NT2/D1 (cell line): Measurements from ENCODE around the gene CDC42BPG.

Experiments used
- DNase-seq: peaks from one replicate; pipeline ENCODE4 v3.0.0-alpha.2; 2011; ENCODE audit warnings: low read depth, low spot score
- H3K27me3 ChIP-seq: 2 replicates; pipeline ENCODE4 v1.6.0; 2011; ENCODE audit warnings: mild to moderate bottlenecking; ENCODE audit not compliant: insufficient read length, insufficient read depth
- H3K36me3 ChIP-seq: 2 replicates; pipeline ENCODE4 v1.6.1; 2011; ENCODE audit warnings: mild to moderate bottlenecking, low read length, mixed read lengths; ENCODE audit not compliant: insufficient read depth, insufficient read length
- H3K4me1 ChIP-seq: 2 replicates; pipeline ENCODE4 v1.5.1; 2011; ENCODE audit not compliant: insufficient read depth, insufficient read length
- H3K4me3 ChIP-seq: 2 replicates; pipeline ENCODE4 v1.5.1; 2011; ENCODE audit warnings: low read depth; ENCODE audit not compliant: insufficient read length
- H3K9ac ChIP-seq: 2 replicates; pipeline ENCODE4 v1.6.0; 2011; ENCODE audit warnings: low read depth; ENCODE audit not compliant: insufficient read length
- H3K9me3 ChIP-seq: 2 replicates; pipeline ENCODE4 v1.5.1; 2011; ENCODE audit warnings: mild to moderate bottlenecking, low read length; ENCODE audit not compliant: insufficient read depth
- SUZ12 ChIP-seq: IDR thresholded peaks from 2 replicates; pipeline ENCODE4 v1.6.1; 2011; ENCODE audit not compliant: insufficient read length, insufficient read depth; ENCODE audit errors: extremely low read depth
- YY1 ChIP-seq: IDR thresholded peaks from 2 replicates; pipeline ENCODE4 v1.6.1; 2011; ENCODE audit not compliant: insufficient read length, insufficient read depth
- ZNF274 ChIP-seq: IDR thresholded peaks from 2 replicates; pipeline ENCODE4 v1.6.1; 2011; ENCODE audit warnings: mild to moderate bottlenecking, low read depth, low read length

Gene CDC42BPG

GRCh38 chr11:64803158-64803845, 41.2 kb downstream of the CDC42BPG start, which contains the start of gene MAP4K2:
Gene MAP4K2 (minus strand): TSS chr11:64803214. CDS start chr11:64803149, 65 bp downstream.
- H3K9ac ChIP-seq = peak within 1 kb of the TSS; percentile 76
- H3K4me3 ChIP-seq = peak within 1 kb of the TSS; percentile 61
- H3K9me3 ChIP-seq = no peaks in the 10 kb centered on the region
- no peaks in the 10 kb centered on the region for H3K27me3 ChIP-seq
- peaks cover 27% of the 10 kb centered on the region for H3K4me1 ChIP-seq
- peaks cover 62% of the 10 kb centered on the region for H3K36me3 ChIP-seq
- TF ChIP-seq YY1 (no peak), ZNF274 (no peak), SUZ12 (no peak)
- peak; percentile 77 for DNase-seq

DNA sequence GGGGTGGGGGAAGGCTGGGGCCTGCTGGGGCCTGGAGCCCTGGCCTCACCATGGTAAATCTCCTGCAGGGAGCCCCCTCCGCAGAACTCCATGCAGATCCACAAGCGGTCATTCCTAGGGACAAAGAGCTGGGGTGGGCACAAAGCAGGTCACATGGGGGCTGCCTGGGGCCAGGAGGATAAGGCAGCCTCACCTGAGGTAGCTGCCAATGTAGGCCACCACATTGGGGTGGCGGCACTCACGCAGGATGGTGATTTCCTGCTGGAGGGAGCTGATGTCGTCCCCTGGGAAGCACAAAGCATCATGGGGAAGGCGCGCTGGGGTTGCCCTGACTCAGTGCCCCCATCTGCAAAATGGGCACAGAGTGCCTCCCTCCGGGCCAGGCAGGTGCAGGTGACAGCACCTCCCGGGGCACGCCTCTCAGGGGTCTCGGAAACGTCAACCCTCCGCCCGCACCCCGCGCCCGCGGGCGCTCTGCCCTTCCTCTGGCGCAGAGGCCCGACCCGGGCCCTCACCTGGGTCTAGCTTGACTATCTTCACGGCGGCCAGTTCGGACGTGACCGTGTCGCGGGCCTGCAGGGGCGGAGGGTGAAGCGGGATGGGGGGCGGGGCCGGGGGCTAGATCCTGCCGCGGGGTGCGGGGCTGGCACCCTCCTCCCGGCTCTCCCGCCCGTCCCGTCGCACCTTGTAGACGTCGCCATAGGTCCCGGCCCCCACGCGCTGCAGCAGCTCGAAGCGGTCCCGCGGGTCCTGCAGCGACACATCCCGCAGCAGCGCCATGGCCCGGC, 41.9 kb downstream of the CDC42BPG start:
- no peak for DNase-seq
- Histone ChIP-seq H3K9me3 (no peaks in the 10 kb centered on the region), H3K27me3 (no peaks in the 10 kb centered on the region), H3K9ac (peak overlapping the region; percentile 76), H3K4me3 (peak overlapping the region; percentile 61), H3K36me3 (peaks cover 55% of the 10 kb centered on the region), H3K4me1 (peaks cover 27% of the 10 kb centered on the region)
- TF ChIP-seq YY1 = no peak
- TF ChIP-seq ZNF274 = no peak
- no peak for TF ChIP-seq SUZ12

DNA sequence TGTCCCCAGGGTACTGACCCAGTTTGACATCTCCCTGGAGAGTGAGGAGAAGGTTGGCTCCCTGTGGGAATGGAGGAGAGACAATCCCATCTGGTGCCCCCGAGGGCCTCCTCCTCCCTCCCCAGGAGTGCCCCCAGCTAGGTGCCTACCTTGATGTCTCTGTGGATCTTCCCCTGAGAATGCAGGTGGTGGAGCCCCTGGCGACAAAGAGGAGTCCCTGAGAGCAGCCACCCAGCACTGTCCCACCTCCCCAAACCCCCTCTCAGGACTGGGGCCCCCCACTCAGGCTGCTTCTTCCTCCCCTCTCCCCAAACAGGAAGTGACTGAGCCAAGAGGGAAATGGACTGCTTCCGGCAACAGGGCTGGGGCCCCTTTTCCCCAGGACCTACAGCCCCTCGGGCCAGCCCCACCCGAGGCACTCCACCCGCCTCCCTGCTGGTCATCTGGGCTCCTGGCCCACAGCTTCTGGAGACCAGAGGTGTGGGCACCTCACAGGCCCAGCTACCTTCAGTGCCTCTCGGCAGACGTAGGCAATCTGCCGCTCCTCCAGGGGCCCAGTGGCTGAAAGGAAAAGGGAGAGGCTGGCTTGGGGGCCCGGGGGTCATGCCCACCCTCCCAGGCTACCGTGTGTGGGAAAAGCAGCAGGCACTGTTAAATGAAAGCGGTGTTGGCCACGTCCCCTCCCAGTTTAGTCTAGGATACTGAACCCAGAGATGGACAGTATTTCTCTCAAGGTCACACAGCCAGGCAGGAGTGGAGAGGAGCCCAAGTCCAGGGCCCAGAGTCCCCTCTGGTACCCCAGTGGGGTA, 42.7 kb downstream of the CDC42BPG start:
- H3K4me1 ChIP-seq = peaks cover 30% of the 10 kb centered on the region
- no peak overlapping the region for H3K4me3 ChIP-seq
- TF ChIP-seq YY1 (no peak), ZNF274 (no peak), SUZ12 (no peak)
- peak overlapping the region; percentile 76 for H3K9ac ChIP-seq
- H3K27me3 ChIP-seq = no peaks in the 10 kb centered on the region
- H3K36me3 ChIP-seq = peaks cover 52% of the 10 kb centered on the region
- H3K9me3 ChIP-seq = no peaks in the 10 kb centered on the region
- DNase-seq = no peak

- peaks cover 28% of the 10 kb centered on the region for H3K4me1 ChIP-seq
- no peak overlapping the region for H3K9ac ChIP-seq
- DNase-seq = no peak
- H3K36me3 ChIP-seq = peaks cover 51% of the 10 kb centered on the region
- H3K27me3 ChIP-seq = no peaks in the 10 kb centered on the region
- TF ChIP-seq YY1 (no peak), ZNF274 (no peak), SUZ12 (no peak)
- no peaks in the 10 kb centered on the region for H3K9me3 ChIP-seq
- no peak overlapping the region for H3K4me3 ChIP-seq
Measured at GRCh38 chr11:64801158-64801464, 43.3 kb downstream of the CDC42BPG start.

DNA sequence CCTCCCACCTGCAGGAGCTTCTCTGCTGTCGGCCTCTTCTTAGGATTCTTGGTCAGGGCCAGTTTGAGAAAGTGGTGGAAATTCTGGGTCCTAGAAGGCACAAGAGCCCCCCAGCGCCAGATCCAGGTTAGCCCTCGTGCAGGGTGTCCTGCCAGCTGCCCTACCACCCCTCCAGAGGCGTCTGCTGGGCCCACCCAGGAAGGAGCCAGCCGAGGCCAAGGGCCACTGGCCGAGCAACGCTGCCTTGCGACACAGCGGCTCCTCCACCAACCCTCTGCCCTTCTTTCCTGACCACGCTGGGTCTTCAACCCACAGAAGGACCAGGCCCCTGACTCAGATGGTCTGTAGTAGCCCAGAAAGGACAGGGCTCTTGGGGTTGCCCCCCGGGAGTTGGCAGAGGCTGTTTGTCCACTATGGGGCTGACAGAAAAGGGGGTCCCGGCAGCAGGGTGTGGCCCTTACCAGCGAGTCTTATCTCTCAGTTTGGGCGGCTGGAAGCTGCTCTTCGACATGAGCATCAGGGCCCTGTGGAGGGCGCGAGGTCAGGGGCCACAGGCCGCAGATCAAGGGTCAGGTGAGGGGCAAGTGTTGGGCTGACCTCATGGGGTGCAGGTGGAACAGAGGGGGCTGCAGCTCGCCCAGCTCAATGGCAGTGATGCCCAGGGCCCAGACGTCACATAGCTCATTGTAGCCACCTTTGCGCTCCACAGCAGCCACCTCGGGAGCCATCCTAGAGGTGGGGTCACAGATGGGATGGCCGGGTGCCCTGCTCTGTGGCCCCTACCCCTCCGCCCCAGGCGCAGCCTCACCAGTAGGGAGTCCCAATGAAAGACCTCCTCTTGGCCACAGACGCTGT, 43.9 kb downstream of the CDC42BPG start:
- Histone ChIP-seq H3K4me3 (no peak overlapping the region), H3K36me3 (peaks cover 50% of the 10 kb centered on the region), H3K27me3 (no peaks in the 10 kb centered on the region), H3K4me1 (peaks cover 26% of the 10 kb centered on the region), H3K9me3 (no peaks in the 10 kb centered on the region), H3K9ac (peak overlapping the region; percentile 2)
- TF ChIP-seq ZNF274 (no peak), SUZ12 (no peak), YY1 (no peak)
- no peak for DNase-seq

DNA sequence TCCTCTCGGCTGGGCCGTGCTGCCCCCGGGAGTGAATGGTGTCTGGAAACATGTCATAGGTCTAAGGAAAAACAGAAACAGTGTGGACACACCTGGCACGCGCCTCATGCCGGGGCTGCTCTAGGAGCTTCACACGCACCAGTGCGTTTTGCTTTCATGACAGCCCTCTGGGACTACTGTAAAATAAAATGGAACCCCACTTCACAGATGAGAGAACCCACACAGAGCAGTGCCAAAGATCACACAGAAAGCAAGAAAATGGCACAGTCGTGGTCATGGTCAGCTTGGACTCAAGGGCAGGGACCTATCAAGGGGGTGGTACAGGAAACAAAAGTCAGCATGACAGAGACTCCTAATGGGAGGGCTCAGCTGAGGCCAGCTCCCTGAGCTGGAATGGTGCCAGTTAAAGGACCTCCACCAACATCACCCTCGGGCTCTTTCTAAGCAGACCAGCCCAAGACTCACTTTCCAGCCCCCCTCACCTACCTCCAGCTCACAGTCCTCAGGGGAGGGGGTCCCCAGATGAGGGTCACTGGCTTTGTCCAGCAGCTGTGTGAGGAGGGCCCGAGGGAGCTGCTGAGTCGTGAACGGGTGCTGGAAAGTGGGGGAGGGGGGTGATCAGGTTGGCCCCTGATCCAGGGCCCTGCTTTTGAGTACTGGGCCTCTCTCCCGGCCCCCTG, 44.7 kb downstream of the CDC42BPG start:
- TF ChIP-seq YY1 (no peak), SUZ12 (no peak), ZNF274 (no peak)
- DNase-seq = no peak
- Histone ChIP-seq H3K36me3 (peaks cover 43% of the 10 kb centered on the region), H3K9ac (no peak overlapping the region), H3K4me3 (no peak overlapping the region), H3K9me3 (no peaks in the 10 kb centered on the region), H3K4me1 (peaks cover 26% of the 10 kb centered on the region), H3K27me3 (no peaks in the 10 kb centered on the region)
